Effector memory CD8-positive, alpha-beta T cell (primary cell): Measurements from ENCODE around the gene SEC23B.

ENCODE experiments used
- ATAC-seq: fragments of 150-1000 bp; cut with Tn5 transposase; replicated peaks from 2 replicates; pipeline ENCODE4 v1.10.0; 2021; ENCODE audit warnings: mild to moderate bottlenecking, moderate library complexity
- DNase-seq, 3 experiments: peaks; one replicate each; pipeline ENCODE4 v3.0.0; 2021
- H3K27ac Mint-ChIP-seq, 2 donors: one replicate each; pipeline ENCODE4 v1.8.0; 2022; ENCODE audit warnings: mild to moderate bottlenecking in 2 of 2, mixed read lengths in 2 of 2, moderate library complexity in 2 of 2
- H3K27me3 Mint-ChIP-seq, 2 donors: one replicate each; pipeline ENCODE4 v1.8.0; 2022; ENCODE audit warnings: mixed read lengths in 2 of 2
- H3K36me3 Mint-ChIP-seq: one replicate; pipeline ENCODE4 v1.8.0; 2022; ENCODE audit warnings: mild to moderate bottlenecking, moderate library complexity, mixed read lengths; ENCODE audit not compliant: insufficient read depth
- H3K4me1 Mint-ChIP-seq, 2 donors: one replicate each; pipeline ENCODE4 v1.8.0; 2022; ENCODE audit warnings: low read depth in 2 of 2, mixed read lengths in 2 of 2
- H3K4me3 Mint-ChIP-seq, 2 donors: one replicate each; pipeline ENCODE4 v1.8.0; 2022; ENCODE audit warnings: mild to moderate bottlenecking in 2 of 2, mixed read lengths in 2 of 2, moderate library complexity in 2 of 2
- H3K9me3 Mint-ChIP-seq, 2 donors: one replicate each; pipeline ENCODE4 v1.8.0; 2022; ENCODE audit warnings: mixed read lengths in 2 of 2

SEC23B gene

GRCh38 chr20:18578581-18578980 is 70.8 kb downstream of the SEC23B start:
- Mint-ChIP-seq H3K36me3 (peaks cover 3% of the 10 kb centered on the region), H3K4me1 (no peaks in the 10 kb centered on the region), H3K9me3 (no peaks in the 10 kb centered on the region), H3K27me3 (peaks cover 2 to 17% of the 10 kb centered on the region in 2 donors), H3K4me3 (no peak overlapping the region), H3K27ac (no peak overlapping the region)
- DNase-seq: no peak
- ATAC-seq: no peak

DNA sequence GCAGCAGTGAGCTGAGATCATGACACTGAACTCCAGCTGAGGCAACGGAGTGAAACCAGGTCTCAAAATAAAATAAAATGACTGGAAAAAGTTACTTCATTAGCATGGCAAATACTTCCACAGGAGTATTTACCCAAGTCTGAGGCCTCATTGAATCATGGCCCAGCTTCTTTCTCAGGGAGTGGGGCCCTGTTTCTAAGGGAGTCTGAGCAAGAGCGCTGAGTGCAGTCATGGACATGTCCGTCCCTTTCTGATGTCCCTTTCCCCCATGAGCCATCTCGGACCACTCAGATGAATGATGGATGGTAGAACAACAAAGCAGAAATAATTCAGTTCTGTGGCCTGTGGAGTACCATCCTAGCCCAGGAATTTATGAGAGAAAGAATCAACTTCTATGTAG is 72.3 kb downstream of the SEC23B start:
- Mint-ChIP-seq H3K9me3 (no peaks in the 10 kb centered on the region), H3K27ac (no peak overlapping the region), H3K4me3 (no peak overlapping the region), H3K27me3 (peaks cover 10 to 28% of the 10 kb centered on the region in 2 donors), H3K36me3 (no peaks in the 10 kb centered on the region), H3K4me1 (no peaks in the 10 kb centered on the region)
- ATAC-seq: no peak
- no peak for DNase-seq

DNA sequence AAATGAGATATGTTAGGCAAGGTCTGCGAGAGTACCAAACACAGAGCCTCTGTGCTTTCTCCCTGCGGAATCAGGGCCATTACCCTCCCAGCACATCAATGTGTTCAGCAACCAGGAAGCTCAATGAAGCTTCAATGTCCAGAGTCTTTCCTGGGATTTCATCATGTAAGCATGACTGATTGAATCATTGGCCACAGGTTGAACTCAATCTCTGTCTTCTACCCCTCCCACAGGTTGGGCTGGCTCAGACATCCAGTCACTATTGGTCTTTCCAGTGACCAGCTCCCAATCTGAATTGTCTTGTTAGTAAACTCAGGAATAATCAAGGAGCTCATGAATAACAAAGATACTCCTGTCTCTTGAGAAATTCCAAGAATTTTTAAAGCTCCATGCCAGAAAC is 77.4 kb downstream of the SEC23B start:
- peaks cover 10 to 28% of the 10 kb centered on the region in 2 donors for H3K27me3 Mint-ChIP-seq
- H3K4me1 Mint-ChIP-seq: peaks cover 15 to 25% of the 10 kb centered on the region in 2 donors
- peaks cover 4% of the 10 kb centered on the region for H3K36me3 Mint-ChIP-seq
- ATAC-seq (no peak), DNase-seq (no peak)
- H3K4me3 Mint-ChIP-seq: no peak overlapping the region
- no peak overlapping the region for H3K27ac Mint-ChIP-seq
- H3K9me3 Mint-ChIP-seq: no peaks in the 10 kb centered on the region

- peak within 1 kb of the TSS; percentile 89 to 90 for H3K4me3 Mint-ChIP-seq
- H3K27me3 Mint-ChIP-seq: peaks cover 10 to 14% of the 10 kb centered on the region in 2 donors
- peak within 1 kb of the TSS; percentile 59 to 91 for H3K27ac Mint-ChIP-seq
- peaks cover 15 to 25% of the 10 kb centered on the region in 2 donors for H3K4me1 Mint-ChIP-seq
- H3K36me3 Mint-ChIP-seq: peaks cover 6% of the 10 kb centered on the region
- ATAC-seq (peak; percentile 83), DNase-seq (peak; percentile 75 to 85 (median 81))
- H3K9me3 Mint-ChIP-seq: no peaks in the 10 kb centered on the region
Measured at GRCh38 chr20:18587665-18588573, 80.2 kb downstream of the SEC23B start, which contains the start of gene DTD1. Gene DTD1, plus strand, starts transcription at chr20:18588054. Its CDS starts 19 bp downstream, at chr20:18588073.

GRCh38 chr20:18588574-18588933 is 80.8 kb downstream of the SEC23B start:
- peak overlapping the region; percentile 89 to 90 for H3K4me3 Mint-ChIP-seq
- H3K27me3 Mint-ChIP-seq: peaks cover 9 to 11% of the 10 kb centered on the region in 2 donors
- H3K36me3 Mint-ChIP-seq: peaks cover 6% of the 10 kb centered on the region
- peak overlapping the region; percentile 59 to 91 for H3K27ac Mint-ChIP-seq
- ATAC-seq (no peak), DNase-seq (no peak)
- no peaks in the 10 kb centered on the region for H3K9me3 Mint-ChIP-seq
- H3K4me1 Mint-ChIP-seq: peaks cover 15 to 26% of the 10 kb centered on the region in 2 donors

- DNase-seq (no peak), ATAC-seq (no peak)
- Mint-ChIP-seq H3K27ac (peak overlapping the region; percentile 59 to 91), H3K9me3 (no peaks in the 10 kb centered on the region), H3K27me3 (no peaks in the 10 kb centered on the region), H3K4me1 (peaks cover 15 to 31% of the 10 kb centered on the region in 2 donors), H3K4me3 (peak overlapping the region; percentile 89 to 90), H3K36me3 (peaks cover 6% of the 10 kb centered on the region)
Measured at GRCh38 chr20:18589941-18590674, 82.4 kb downstream of the SEC23B start.

GRCh38 chr20:18596270-18596669 is 88.5 kb downstream of the SEC23B start:
- Mint-ChIP-seq H3K27me3 (no peaks in the 10 kb centered on the region), H3K9me3 (no peaks in the 10 kb centered on the region), H3K27ac (no peak overlapping the region), H3K4me1 (peaks cover 0 to 10% of the 10 kb centered on the region in 2 donors), H3K4me3 (no peak overlapping the region), H3K36me3 (peaks cover 22% of the 10 kb centered on the region)
- DNase-seq (no peak), ATAC-seq (no peak)

DNA sequence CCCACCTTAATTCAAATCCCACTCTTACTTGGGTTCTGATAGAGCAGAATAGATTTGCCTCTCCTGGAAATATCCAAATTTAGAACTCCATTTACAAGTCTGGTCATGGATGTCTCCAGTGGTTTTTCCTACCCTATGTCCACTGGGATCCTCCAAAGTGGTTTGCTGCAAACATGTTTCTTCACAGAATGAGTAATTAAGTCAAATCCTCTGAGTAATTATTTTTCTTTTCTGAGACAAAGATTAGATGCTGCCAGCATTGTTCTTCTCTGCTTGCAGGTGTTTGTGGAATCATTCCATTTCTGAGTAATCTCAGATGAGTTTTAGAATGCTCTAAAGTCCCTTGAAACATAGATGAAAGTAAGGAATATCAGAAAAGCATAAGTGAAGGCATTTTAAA is 102.0 kb downstream of the SEC23B start:
- DNase-seq: no peak
- Mint-ChIP-seq H3K9me3 (no peaks in the 10 kb centered on the region), H3K4me3 (no peak overlapping the region), H3K27ac (no peak overlapping the region), H3K36me3 (peaks cover 29% of the 10 kb centered on the region), H3K4me1 (peaks cover 4 to 25% of the 10 kb centered on the region in 2 donors), H3K27me3 (no peaks in the 10 kb centered on the region)
- ATAC-seq: no peak
